B cell (primary cell): Measurements from ENCODE around the gene ATXN1. TPM values are rescaled to one million over a fixed set of nuclear protein-coding genes. Genes with fewer than 3 reads are reported as not detected.

ENCODE experiments used
- ATAC-seq: fragments of 200-7000 bp; cut with Tn5 transposase; one replicate; pipeline ENCODE4 v1.10.0; 2021; ENCODE audit warnings: low read depth, mild to moderate bottlenecking, moderate number of reproducible peaks, moderate library complexity
- CTCF ChIA-PET: fragments of 350-600 bp; sonication (Branson Sonifier 250); formaldehyde crosslinking; loops from one replicate; lab custom pipeline; 2021; ENCODE audit warnings: antibody characterized with exemption, inconsistent platforms; lab: Charles Lee
- POLR2A ChIA-PET: fragments of 350-600 bp; sonication (Branson Sonifier 250); formaldehyde crosslinking; loops from one replicate; lab custom pipeline; 2021; ENCODE audit warnings: antibody characterized with exemption; lab: Charles Lee
- DNase-seq: peaks from one replicate; pipeline ENCODE4 v3.0.0; 2013
- H2AFZ ChIP-seq: 2 replicates; pipeline ENCODE4 v1.6.1; 2012; ENCODE audit warnings: mild to moderate bottlenecking, low read depth, low read length; ENCODE audit not compliant: insufficient read depth, poor library complexity, severe bottlenecking
- H3K27ac ChIP-seq, 2 donors: 1 replicate in 1 of 2; 2 replicates in 1 of 2; pipeline ENCODE4 v1.5.1; 2012 to 2013; ENCODE audit warnings: low read length in 2 of 2, mild to moderate bottlenecking in 2 of 2, moderate library complexity in 1 of 2
- H3K27me3 ChIP-seq, 4 experiments: fragments of 200-600 bp in 1 of 4; sonication (generic) in 1 of 4; replicated peaks in 1 of 4; 1 replicate in 2 of 4; 2 replicates in 2 of 4; pipeline versions ENCODE4 v1.6.1 to v1.7.0; 2013 to 2016; ENCODE audit warnings: low read length in 3 of 4, mild to moderate bottlenecking in 2 of 4, mixed read lengths in 1 of 4, moderate library complexity in 1 of 4; ENCODE audit not compliant: insufficient read depth in 4 of 4, control insufficient read depth in 3 of 4; ENCODE audit errors: control extremely low read depth in 1 of 4
- H3K36me3 ChIP-seq, 2 experiments: replicated peaks in 1 of 2; 1 replicate in 1 of 2; 2 replicates in 1 of 2; pipeline versions ENCODE4 v1.6.1 to v1.7.1; 2013; ENCODE audit warnings: low read length in 1 of 2; ENCODE audit not compliant: insufficient read depth in 2 of 2, control insufficient read depth in 1 of 2; ENCODE audit errors: control extremely low read depth in 1 of 2, extremely low read depth in 1 of 2
- H3K4me1 ChIP-seq, 2 donors: fragments of 200-600 bp in 1 of 2; sonication (generic) in 1 of 2; 1 replicate in 1 of 2; 2 replicates in 1 of 2; pipeline versions ENCODE4 v1.5.1 to v1.6.1; 2013 to 2017; ENCODE audit warnings: low read length in 2 of 2; ENCODE audit not compliant: control insufficient read depth in 2 of 2, insufficient read depth in 2 of 2
- H3K4me2 ChIP-seq: replicated peaks from 2 replicates; pipeline ENCODE3; 2012; ENCODE audit warnings: mild to moderate bottlenecking, low read depth, low read length; ENCODE audit not compliant: poor library complexity, severe bottlenecking
- H3K4me3 ChIP-seq, 5 experiments: fragments of 200-600 bp in 1 of 5; sonication (generic) in 1 of 5; 1 replicate in 3 of 5; 2 replicates in 2 of 5; pipeline versions ENCODE4 v1.5.1 to v1.7.0; 2011 to 2016; ENCODE audit warnings: low read length in 4 of 5, mild to moderate bottlenecking in 4 of 5, low read depth in 2 of 5, control low read depth in 1 of 5, moderate library complexity in 1 of 5; ENCODE audit not compliant: insufficient read depth in 1 of 5; ENCODE audit errors: control extremely low read depth in 1 of 5, extremely low read depth in 1 of 5
- H3K79me2 ChIP-seq: fragments of 200-600 bp; sonication (generic); one replicate; pipeline ENCODE4 v1.6.0; 2016; ENCODE audit warnings: low read length; ENCODE audit not compliant: control insufficient read depth, insufficient read depth
- H3K9ac ChIP-seq: fragments of 200-600 bp; sonication (generic); 2 replicates; pipeline ENCODE4 v1.6.1; 2017; ENCODE audit warnings: mild to moderate bottlenecking, low read length, moderate library complexity
- H3K9me3 ChIP-seq, 3 donors: one replicate each; pipeline versions ENCODE4 v1.6.1 to v1.7.1; 2013; ENCODE audit warnings: low read length in 2 of 3; ENCODE audit not compliant: control insufficient read depth in 2 of 3, insufficient read depth in 1 of 3; ENCODE audit errors: control extremely low read depth in 1 of 3
- H4K20me1 ChIP-seq: 2 replicates; pipeline ENCODE4 v1.6.0; 2012; ENCODE audit warnings: mild to moderate bottlenecking, low read length; ENCODE audit not compliant: insufficient read depth, control insufficient read depth, poor library complexity, severe bottlenecking
- H3K27ac Mint-ChIP-seq: one replicate; pipeline ENCODE4 v1.8.0; 2021; ENCODE audit warnings: mixed read lengths
- H3K27me3 Mint-ChIP-seq: one replicate; pipeline ENCODE4 v1.8.0; 2021; ENCODE audit warnings: mixed read lengths
- H3K4me1 Mint-ChIP-seq: one replicate; pipeline ENCODE4 v1.8.0; 2021; ENCODE audit warnings: mixed read lengths
- H3K4me3 Mint-ChIP-seq: one replicate; pipeline ENCODE4 v1.8.0; 2021; ENCODE audit warnings: mixed read lengths
- H3K9me3 Mint-ChIP-seq: one replicate; pipeline ENCODE4 v1.8.0; 2022; ENCODE audit warnings: mixed read lengths; ENCODE audit not compliant: insufficient read depth
- CTCF ChIP-seq: fragments of 200-600 bp; IDR thresholded peaks from one replicate; pipeline ENCODE4 v1.8.0; 2022; ENCODE audit warnings: antibody characterized with exemption, mild to moderate bottlenecking
- EZH2 ChIP-seq: IDR thresholded peaks from 2 replicates; pipeline ENCODE4 v1.6.1; 2012; ENCODE audit warnings: borderline replicate concordance, low read depth, mild to moderate bottlenecking, moderate library complexity, low read length; ENCODE audit not compliant: insufficient read depth, poor library complexity, severe bottlenecking
- WGBS: methylation state at CpG from one replicate; pipeline ENCODE4 v1.1.5; 2013; ENCODE audit warnings: missing lambda C conversion rate; ENCODE audit not compliant: insufficient coverage; 5-methylcytosine and 5-hydroxymethylcytosine counted together
- intact Hi-C: fragments of 100-400 bp; cut with micrococcal nuclease; formaldehyde crosslinking; loops from one replicate; pipeline ENCODE4 v1.10.0; 2022
- polyA plus RNA-seq: library from polyadenylated mRNA; depleted of rRNA; stranded (reverse); fragments of >200 nt; gene quantifications from 2 replicates; pipeline ENCODE4 v1.2.3, GENCODE V29; 2012
- total RNA-seq, 2 donors: library from RNA; stranded (reverse); fragments of 120-200 nt in 1 of 2; gene quantifications; 1 replicate in 1 of 2; 2 replicates in 1 of 2; pipeline versions ENCODE4 v1.2.3 to v1.2.4, GENCODE V29; 2013 to 2022

The ATXN1 gene
- total and polyA plus RNA-seq, 2 donors (not counting 1 experiment from before 2014, with no cell fraction given) = 5.7 to 63.8 TPM

- H3K79me2 ChIP-seq = no peaks in the 10 kb centered on the region
- DNase-seq = no peak
- H2AFZ ChIP-seq = no peak overlapping the region
Observed at GRCh38 chr6:16739329-16739801, 21.9 kb downstream of the ATXN1 start.

GRCh38 chr6:16737925-16738324, 23.3 kb downstream of the ATXN1 start:
- Histone ChIP-seq H3K36me3 (no peaks in the 10 kb centered on the region), H3K9me3 (no peaks in the 10 kb centered on the region), H2AFZ (no peak overlapping the region), H3K27ac (no peak overlapping the region), H3K79me2 (no peaks in the 10 kb centered on the region), H3K9ac (no peak overlapping the region), H3K27me3 (no peaks in the 10 kb centered on the region), H3K4me3 (no peak overlapping the region), H3K4me2 (no peak overlapping the region), H4K20me1 (no peaks in the 10 kb centered on the region), H3K4me1 (no peaks in the 10 kb centered on the region)
- no CpG with 5 or more reads among the region's 5 CpGs for WGBS
- no peak for DNase-seq
- Mint-ChIP-seq H3K4me3 (no peak overlapping the region), H3K27ac (no peak overlapping the region), H3K9me3 (no peaks in the 10 kb centered on the region), H3K4me1 (peaks cover 3% of the 10 kb centered on the region), H3K27me3 (no peaks in the 10 kb centered on the region)
- ChIA-PET CTCF (no interaction called here), POLR2A (no interaction called here)
- intact Hi-C loops = no loop called here
- TF ChIP-seq EZH2 = no peak
- no peak for TF ChIP-seq CTCF
- no peak for ATAC-seq

More at GRCh38 chr6:16739329-16739801, 21.9 kb downstream of the ATXN1 start:
- Mint-ChIP-seq H3K27ac (no peak overlapping the region), H3K27me3 (peaks cover 5% of the 10 kb centered on the region), H3K4me3 (no peak overlapping the region), H3K9me3 (no peaks in the 10 kb centered on the region), H3K4me1 (peaks cover 3% of the 10 kb centered on the region)
- no peak overlapping the region for H3K9ac ChIP-seq
- TF ChIP-seq CTCF (no peak), EZH2 (no peak)
- H3K4me3 ChIP-seq = no peak overlapping the region
- H3K4me1 ChIP-seq = no peaks in the 10 kb centered on the region
- 91% methylated on average over 6 of the region's 7 CpGs for WGBS
- H3K36me3 ChIP-seq = no peaks in the 10 kb centered on the region
- POLR2A ChIA-PET = no interaction called here
- H3K9me3 ChIP-seq = no peaks in the 10 kb centered on the region
- CTCF ChIA-PET = interaction anchor here (0.5 to 2.4 kb wide), 6 partner anchors 14 to 866 kb away, joined by 4 to 12 read pairs (median 5); no protein-coding TSS in a partner anchor
- H4K20me1 ChIP-seq = no peaks in the 10 kb centered on the region
- no peak overlapping the region for H3K4me2 ChIP-seq
- no peak for ATAC-seq
- H3K27me3 ChIP-seq = no peaks in the 10 kb centered on the region
- H3K27ac ChIP-seq = no peak overlapping the region
- intact Hi-C loops = no loop called here
